Germinal center (tissue), 1 donor: ENCODE measurements around the gene ST6GALNAC6.

Experiments used
- DNase-seq: peaks from one replicate; pipeline ENCODE4 v3.0.0; 2012; ENCODE audit warnings: mixed read lengths, low spot score

ST6GALNAC6 gene

GRCh38 chr9:127916720-127917581 lies 17.5 kb upstream of the ST6GALNAC6 start, which contains the start of gene ST6GALNAC4:
Gene ST6GALNAC4 (minus strand): TSS chr9:127917041. CDS start chr9:127916419, 622 bp downstream.
- peak; percentile 97 for DNase-seq

DNA sequence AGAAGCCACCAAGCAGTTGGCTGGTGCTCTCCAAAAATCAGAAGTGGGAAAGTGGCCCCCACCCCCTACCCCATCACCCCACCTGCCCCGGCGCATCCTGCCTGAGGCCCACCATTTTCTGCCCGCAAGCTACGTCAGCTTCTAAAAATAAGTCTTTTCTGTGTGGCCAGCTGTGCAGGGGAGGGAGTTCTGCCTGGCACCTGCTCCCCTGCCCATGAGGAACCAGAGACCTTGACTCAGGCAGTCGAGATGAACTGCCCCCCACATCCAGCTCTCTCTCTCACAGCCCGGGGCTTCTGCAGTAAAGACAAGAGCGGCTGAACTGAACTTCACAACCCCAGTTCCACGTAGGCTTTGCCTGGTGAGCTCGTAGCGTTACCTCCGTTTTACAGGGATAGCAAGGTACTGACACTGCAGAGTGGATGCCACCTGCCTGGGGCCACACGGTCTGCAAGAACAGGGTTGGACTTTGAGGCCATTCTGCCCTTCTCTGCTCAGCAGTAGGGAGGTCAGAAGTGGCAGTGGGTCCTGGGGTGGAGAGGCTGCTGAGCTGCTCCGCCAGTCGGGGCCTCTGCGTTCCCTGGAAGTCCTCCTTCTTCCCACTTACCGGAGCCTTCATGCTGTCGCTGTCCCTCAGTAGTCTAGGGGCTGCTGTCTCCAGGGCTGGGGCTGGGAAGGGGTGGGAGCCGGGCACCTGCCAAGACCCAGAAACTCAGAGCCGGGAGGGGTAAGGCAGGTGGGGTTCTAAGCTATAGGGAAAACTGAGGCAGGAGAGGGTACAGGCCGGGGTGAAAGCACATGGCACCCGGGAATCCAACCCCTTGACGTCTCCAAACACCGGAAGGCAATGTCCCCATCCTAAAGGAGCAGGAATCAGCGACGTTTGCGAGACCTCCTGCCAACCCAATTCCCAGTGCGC lies 16.7 kb upstream of the ST6GALNAC6 start:
- peak; percentile 60 for DNase-seq

- no peak for DNase-seq
Measured at GRCh38 chr9:127915325-127915752, 15.9 kb upstream of the ST6GALNAC6 start.

GRCh38 chr9:127913682-127914081 lies 14.3 kb upstream of the ST6GALNAC6 start:
- DNase-seq, result no peak

DNA sequence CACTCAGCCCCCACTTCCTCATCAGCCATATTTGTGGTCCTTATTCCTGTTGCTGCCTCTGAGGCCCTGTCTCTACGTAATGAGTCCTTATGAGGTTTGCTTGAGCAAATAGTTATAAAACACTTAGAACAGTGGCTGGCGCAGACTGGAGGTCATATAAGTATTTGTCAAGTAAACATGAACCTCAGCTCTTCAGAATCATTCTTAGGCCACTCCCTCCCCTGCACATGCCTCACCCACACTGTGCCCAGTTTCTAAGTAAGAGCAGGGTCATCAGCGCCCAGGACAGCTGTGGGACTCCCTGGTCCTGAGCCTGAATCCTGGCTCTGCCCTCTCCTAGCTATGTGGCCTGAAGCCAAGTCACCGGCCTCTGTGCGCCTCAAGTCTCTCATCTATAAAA lies 13.5 kb upstream of the ST6GALNAC6 start:
- no peak for DNase-seq

GRCh38 chr9:127912296-127912695 lies 12.9 kb upstream of the ST6GALNAC6 start:
- no peak for DNase-seq

DNA sequence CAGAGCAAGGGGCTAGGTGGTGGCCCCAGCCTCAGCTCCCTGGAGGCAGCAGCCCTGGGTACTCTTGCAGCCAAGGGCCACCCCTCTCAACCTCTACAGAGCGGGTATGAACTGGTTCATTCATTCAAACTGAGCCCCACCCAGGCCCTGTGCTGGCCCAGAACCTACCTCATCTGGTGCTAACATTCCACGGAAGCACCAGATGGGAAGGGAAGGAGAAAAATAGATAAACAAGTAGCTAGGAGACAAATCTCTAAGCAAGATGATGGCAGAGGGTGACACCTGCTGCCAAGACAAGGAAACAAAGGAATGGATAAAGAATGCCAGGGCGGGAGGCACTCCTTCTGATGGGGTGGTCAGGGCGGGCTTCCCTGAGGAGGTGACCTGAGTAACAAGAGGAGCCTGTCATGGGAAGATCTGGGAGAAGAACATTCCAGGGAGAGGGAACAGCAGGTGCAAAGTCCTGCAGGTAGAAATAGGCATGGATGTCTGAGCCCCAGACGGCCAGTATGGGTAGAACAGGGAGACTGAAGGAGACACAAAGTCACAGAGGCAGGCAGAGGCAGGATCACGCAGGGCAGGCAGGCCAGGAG lies 11.3 kb upstream of the ST6GALNAC6 start:
- DNase-seq, result no peak

GRCh38 chr9:127909839-127910273 lies 10.5 kb upstream of the ST6GALNAC6 start:
- no peak for DNase-seq

- no peak for DNase-seq
Measured at GRCh38 chr9:127908660-127908926, 9.2 kb upstream of the ST6GALNAC6 start.

GRCh38 chr9:127907867-127908659 lies 8.7 kb upstream of the ST6GALNAC6 start:
- DNase-seq, result no peak

GRCh38 chr9:127905788-127906191 lies 6.4 kb upstream of the ST6GALNAC6 start:
- no peak for DNase-seq

DNA sequence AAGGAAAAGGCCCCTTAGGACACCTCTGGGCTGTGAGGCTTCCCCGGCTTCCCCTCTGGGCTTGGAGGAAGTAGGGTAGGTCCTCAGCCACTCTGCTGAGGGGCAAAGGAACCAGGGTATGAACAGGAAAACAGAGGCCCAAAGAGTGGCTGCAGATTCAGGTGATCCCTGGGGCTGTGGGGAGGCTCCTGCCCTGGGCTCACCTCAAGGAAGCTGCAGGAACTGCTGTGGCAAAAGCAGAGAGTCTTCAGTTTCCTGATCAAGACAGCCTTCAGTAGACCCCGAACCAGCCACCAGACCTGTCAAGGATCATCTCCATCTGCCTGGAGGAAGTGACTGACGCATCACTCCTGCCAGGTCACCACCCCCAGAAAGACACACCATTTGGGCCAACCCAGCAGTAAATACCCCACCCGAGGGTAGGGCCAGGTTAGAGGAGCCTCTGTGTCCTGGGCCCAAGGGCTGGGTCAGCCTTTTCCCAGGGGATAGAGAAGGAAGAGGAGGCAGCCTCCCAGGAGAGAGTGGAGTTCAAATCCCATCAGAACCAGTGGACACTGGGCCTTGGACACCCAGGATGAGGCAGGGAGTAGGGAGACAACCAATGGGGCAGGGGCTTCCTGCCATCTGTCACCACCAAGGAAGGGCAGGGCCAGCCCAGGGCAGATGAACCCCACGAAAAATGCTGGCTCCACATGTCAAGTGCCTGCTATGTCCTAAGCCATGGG lies 5.8 kb upstream of the ST6GALNAC6 start:
- DNase-seq, result peak; percentile 53

- DNase-seq, result no peak
Measured at GRCh38 chr9:127904561-127905003, 5.2 kb upstream of the ST6GALNAC6 start.

- peak; percentile 58 for DNase-seq
Measured at GRCh38 chr9:127903557-127904475, 4.4 kb upstream of the ST6GALNAC6 start.

DNA sequence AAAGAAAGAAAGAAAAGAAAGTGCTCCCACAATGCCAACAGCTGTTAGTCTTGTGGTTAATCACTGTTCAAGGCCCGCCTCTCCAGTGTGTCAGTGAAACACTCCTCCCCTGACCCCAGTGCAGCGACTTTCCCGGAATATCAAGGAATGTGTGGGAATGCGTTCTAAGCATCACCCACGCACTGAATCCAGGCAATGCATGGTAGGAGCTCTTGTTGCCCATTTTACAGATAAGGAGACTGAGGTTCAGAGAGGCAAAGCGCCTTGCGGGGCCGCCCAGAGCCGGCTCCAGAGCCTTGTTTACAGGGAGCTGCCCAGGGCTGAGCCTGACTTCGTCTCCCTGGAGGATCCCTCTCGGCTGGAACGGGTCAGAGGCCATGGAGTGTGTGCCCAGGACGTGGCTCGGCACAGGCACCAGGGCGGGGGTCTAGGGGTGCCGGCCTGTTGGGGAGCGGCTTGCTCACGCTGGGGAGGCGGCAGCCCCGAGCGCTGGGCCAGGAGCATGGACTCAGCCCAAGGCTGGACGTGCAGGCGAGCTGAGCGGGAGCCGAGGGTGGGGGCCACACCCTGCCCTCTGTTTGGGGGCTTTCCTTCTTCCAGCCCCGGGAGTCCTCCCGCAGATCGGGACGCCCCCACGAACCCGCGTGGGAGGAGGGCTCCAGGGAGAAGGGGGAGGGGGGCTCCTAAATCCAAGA lies 823 bp downstream of the ST6GALNAC6 start:
- no peak for DNase-seq

GRCh38 chr9:127897193-127897692 lies 2.2 kb downstream of the ST6GALNAC6 start:
- DNase-seq, result peak; percentile 81

GRCh38 chr9:127896395-127897192 lies 2.8 kb downstream of the ST6GALNAC6 start:
- DNase-seq, result no peak

DNA sequence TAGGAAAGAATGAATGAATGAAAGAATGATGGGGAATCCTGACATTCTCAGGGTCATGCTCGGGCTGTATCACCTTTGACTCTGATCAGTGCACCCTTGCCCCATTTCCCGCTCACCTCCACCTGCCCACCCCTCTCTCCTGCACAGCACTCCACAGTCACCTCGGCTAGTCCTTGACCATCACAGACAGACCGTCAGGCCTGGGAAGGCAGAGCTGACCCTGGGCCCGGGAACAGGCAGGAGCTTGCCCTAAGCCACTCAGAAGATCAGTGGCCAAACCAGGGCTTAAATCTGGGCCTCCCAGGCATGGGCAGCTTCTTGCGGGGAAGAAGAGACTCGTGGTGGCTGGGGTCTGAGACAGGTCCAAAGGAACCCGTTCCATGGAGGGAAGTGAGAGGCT lies 3.6 kb downstream of the ST6GALNAC6 start:
- DNase-seq, result no peak
